Heart left ventricle (tissue), 16 donors: ENCODE measurements around the gene GCHFR. TPM values are rescaled to one million over a fixed set of nuclear protein-coding genes. Genes with fewer than 3 reads are reported as not detected.
A peak's percentile ranks its signal among the peaks of the same experiment; 100 is the strongest.

Experiments
- ATAC-seq, 4 donors: fragments of 200-7000 bp; cut with Tn5 transposase; one replicate each; pipeline ENCODE4 v1.9.1; 2020 to 2022; ENCODE audit warnings: moderate library complexity in 4 of 4, mild to moderate bottlenecking in 3 of 4, moderate number of reproducible peaks in 1 of 4
- DNase-seq, 5 donors: peaks; one replicate each; pipeline ENCODE4 v3.0.0-alpha.2; 2020
- H3K27ac ChIP-seq, 12 donors: fragments of 200-600 bp; sonication (generic) in 4 of 12; one replicate each; pipeline versions ENCODE4 v1.5.0 to v1.8.0; 2016 to 2022; ENCODE audit warnings: mild to moderate bottlenecking in 2 of 12
- H3K27me3 ChIP-seq, 9 donors: fragments of 200-600 bp; sonication (generic) in 2 of 9; one replicate each; pipeline versions ENCODE4 v1.5.1 to v1.8.0; 2016 to 2022; ENCODE audit warnings: mild to moderate bottlenecking in 3 of 9
- H3K36me3 ChIP-seq, 9 donors: fragments of 200-600 bp; sonication (generic) in 2 of 9; one replicate each; pipeline versions ENCODE4 v1.5.0 to v1.8.0; 2018 to 2022; ENCODE audit warnings: mild to moderate bottlenecking in 2 of 9
- H3K4me1 ChIP-seq, 12 donors: fragments of 200-600 bp; sonication (generic) in 4 of 12; one replicate each; pipeline versions ENCODE4 v1.5.0 to v1.8.0; 2016 to 2022; ENCODE audit warnings: mild to moderate bottlenecking in 3 of 12
- H3K4me3 ChIP-seq, 12 donors: fragments of 200-600 bp; sonication (generic) in 4 of 12; one replicate each; pipeline versions ENCODE4 v1.5.0 to v1.8.0; 2017 to 2022; ENCODE audit warnings: mild to moderate bottlenecking in 9 of 12, moderate library complexity in 4 of 12
- H3K9me3 ChIP-seq, 12 donors: fragments of 200-600 bp; sonication (generic) in 4 of 12; one replicate each; pipeline versions ENCODE4 v1.5.0 to v1.8.0; 2016 to 2022; ENCODE audit warnings: mild to moderate bottlenecking in 1 of 12
- CTCF ChIP-seq, 12 donors: fragments of 200-600 bp; sonication (generic) in 4 of 12; IDR thresholded peaks; one replicate each; pipeline versions ENCODE4 v1.5.0 to v1.8.0; 2018 to 2022; ENCODE audit warnings: antibody characterized with exemption in 12 of 12, mild to moderate bottlenecking in 5 of 12
- POLR2A ChIP-seq, 2 donors: fragments of 450-650 bp; IDR thresholded peaks; one replicate each; pipeline ENCODE4 v1.6.1; 2017; ENCODE audit warnings: antibody characterized with exemption in 2 of 2, mild to moderate bottlenecking in 2 of 2, moderate library complexity in 2 of 2
- WGBS, 4 donors: extraction: QIAGEN DNeasy Blood & Tissue Kit in 2 of 4; methylation state at CpG; one replicate each; pipeline versions ENCODE4 v1.1.5 to v1.1.7; 2013 to 2018; 5-methylcytosine and 5-hydroxymethylcytosine counted together
- intact Hi-C, 10 donors: fragments of 100-400 bp; cut with DNase I; formaldehyde crosslinking; loops; one replicate each; pipeline versions ENCODE4 v1.11.1 to v1.14.2; 2022
- polyA plus RNA-seq, 2 donors: library from polyadenylated mRNA; stranded (reverse); fragments of 200-250 nt; gene quantifications; one replicate each; pipeline ENCODE4 v1.2.3, GENCODE V29; 2013
- total RNA-seq, 9 donors: library from RNA; depleted of rRNA in 2 of 9; stranded (reverse); fragments of >200 nt in 2 of 9; fragmentation: NEBNext Ultra II Directional in 3 of 9; extraction: Animal tissue kit (Norgen Biotek cat#: 25700) in 3 of 9; gene quantifications; one replicate each; pipeline versions ENCODE4 v1.1.0 to v1.2.4, GENCODE V29; 2016 to 2023
- donor health status: ischemic (EF 13 %, LVEDD 7.1; RV severe dilation, severe dysfunction).
- donor health status: healthy with polysubstance abuse.
- donor health status: DM: no; HTN: yes; CAD: no.
- donor health status: DM: no; HTN: no; CAD: no.
- donor health status: ischemic (EF 25% LVEDD 6.9; RV normal size, moderate dysfunction).
- donor health status: ischemic (EF 25% LVEDD 5.7; RV mildly dilated, moderate dysfunction).
- donor health status: healthy.
- donor health status: DM: yes; HTN: yes; CAD: no.
- donor health status: ischemic (EF 35%, LVEDD 5.7; RV mildly dilated, moderate dysfunction).
- donor health status: nonischemic (EF 11% LVEDD 7.7; RV severe dilation, severe dysfunction).
- donor health status: DM: yes; HTN: yes; CAD: no.
- donor health status: PGD.
- donor health status: ischemic (EF 29% LVEDD 5.4; RV normal size, mild dysfunction).
- donor health status: nonischemic (EF 23%, LVEDD 6.1; RV moderate dilation, normal function).

The GCHFR gene
- total and polyA plus RNA-seq, 11 donors = 1.6 to 24.0 (median 6.6) TPM

GRCh38 chr15:40799523-40799922 lies 35.7 kb downstream of the GCHFR start:
- Histone ChIP-seq H3K27ac (no peak overlapping the region), H3K9me3 (no peaks in the 10 kb centered on the region), H3K27me3 (no peaks in the 10 kb centered on the region), H3K4me3 (no peak overlapping the region), H3K4me1 (peaks cover 0 to 27% (median 12%) of the 10 kb centered on the region in 12 donors), H3K36me3 (peaks cover 0 to 17% (median 4%) of the 10 kb centered on the region in 9 donors)
- WGBS, 4 donors = 69 to 94% (median 88%) methylated on average over 3 of the region's 3 CpGs
- ATAC-seq (no peak), DNase-seq (no peak)
- intact Hi-C loops = no loop called here
- TF ChIP-seq POLR2A (IDR thresholded peaks at IDR 0.05) (no peak), CTCF (IDR thresholded peaks at IDR 0.05) (no peak)

GRCh38 chr15:40803076-40803475 lies 39.2 kb downstream of the GCHFR start:
- TF ChIP-seq CTCF (IDR thresholded peaks at IDR 0.05) (no peak), POLR2A (IDR thresholded peaks at IDR 0.05) (no peak)

GRCh38 chr15:40803688-40804087 lies 39.8 kb downstream of the GCHFR start:
- no peak for DNase-seq
- Histone ChIP-seq H3K4me3 (no peak overlapping the region), H3K27me3 (no peaks in the 10 kb centered on the region), H3K4me1 (peaks cover 0 to 38% (median 19%) of the 10 kb centered on the region in 12 donors), H3K27ac (no peak overlapping the region), H3K36me3 (peaks cover 0 to 12% (median under 1%) of the 10 kb centered on the region in 9 donors), H3K9me3 (no peaks in the 10 kb centered on the region)
- no peak for TF ChIP-seq POLR2A (IDR thresholded peaks at IDR 0.05)
- TF ChIP-seq CTCF (IDR thresholded peaks at IDR 0.05) = no peak
- intact Hi-C loops = loop anchor here in 1 of 10 donors (5.0 kb wide), 1 partner anchor 36 kb away; the partner anchor contains the start of gene C15orf62
- WGBS, 4 donors = 55 to 73% (median 64%) methylated on average over 1 of the region's 1 CpG
- no peak for ATAC-seq

More at GRCh38 chr15:40803076-40803475, 39.2 kb downstream of the GCHFR start:
- Histone ChIP-seq H3K27ac (no peak overlapping the region), H3K4me3 (no peak overlapping the region), H3K4me1 (peaks cover 0 to 32% (median 14%) of the 10 kb centered on the region in 12 donors), H3K36me3 (peaks cover 0 to 17% (median 4%) of the 10 kb centered on the region in 9 donors), H3K27me3 (no peaks in the 10 kb centered on the region), H3K9me3 (no peaks in the 10 kb centered on the region)
- DNase-seq = no peak
- ATAC-seq = no peak
- WGBS, 4 donors = 94 to 96% (median 95%) methylated on average over 2 of the region's 2 CpGs
- intact Hi-C loops = loop anchor here in 1 of 10 donors (5.0 kb wide), 1 partner anchor 36 kb away; the partner anchor contains the start of gene C15orf62

GRCh38 chr15:40806672-40807027 lies 42.8 kb downstream of the GCHFR start:
- 0 to 2% (median 1%) methylated on average over 2 of the region's 2 CpGs for WGBS, 4 donors
- Histone ChIP-seq H3K27me3 (no peaks in the 10 kb centered on the region), H3K27ac (peak overlapping the region; percentile 87 to 98 (median 96))

More at GRCh38 chr15:40806672-40807027, 42.8 kb downstream of the GCHFR start:
- no peaks in the 10 kb centered on the region for H3K9me3 ChIP-seq
- H3K4me3 ChIP-seq = peak overlapping the region; percentile 71 to 98 (median 87)
- intact Hi-C loops = loop anchor here in 5 of 10 donors (1.0 to 5.0 kb wide), 5 partner anchors 39 to 88 kb away; partner anchors contain the start of genes RMDN3 (in 3 of the 5), C15orf62 (in 1 of the 5), GCHFR (in 1 of the 5) and VPS18 (in 1 of the 5)
- TF ChIP-seq CTCF (IDR thresholded peaks at IDR 0.05) (no peak), POLR2A (IDR thresholded peaks at IDR 0.05) (no peak)
- DNase-seq (no peak), ATAC-seq (no peak)
- H3K36me3 ChIP-seq = peaks cover 0 to 24% (median 14%) of the 10 kb centered on the region in 9 donors
- peaks cover 0 to 40% (median 19%) of the 10 kb centered on the region in 12 donors for H3K4me1 ChIP-seq
